Measurements from ENCODE around the gene RPL15.

GRCh38 chr3:23959135-23959900, 42.4 kb downstream of the RPL15 start:
- TF ChIP-seq CTCF (optimal IDR thresholded peaks at IDR 0.05 in 1 of 3, IDR thresholded peaks at IDR 0.05 in 1 of 3, conservative IDR thresholded peaks at IDR 0.05 in 1 of 3; ENCODE audit: extremely low read depth in 1 of 3, insufficient read depth in 2 of 3, low read length in 3 of 3), result no peak
- TF ChIP-seq EZH2 (IDR thresholded peaks at IDR 0.05; ENCODE audit: low read length), result no peak
